ENCODE data around the gene AMPD3. TPM values are rescaled to one million over a fixed set of nuclear protein-coding genes. Genes with fewer than 3 reads are reported as not detected.

AMPD3 gene
- total RNA-seq, 1 experiment from 2014 or later, result 12.5 TPM

- H3K9me3 ChIP-seq (ENCODE audit: control insufficient read depth, insufficient read depth, low read depth, low read length), result no peaks in the 10 kb centered on the region
- no TSS peak for BruUV-seq (replicated peaks)
- H3K36me3 ChIP-seq (ENCODE audit: control insufficient read depth, insufficient read depth, low read length), result no peaks in the 10 kb centered on the region
- DNase-seq (ENCODE audit: low read depth, low spot score) (peak; percentile 33), ATAC-seq (no peak)
- H3K4me3 ChIP-seq (ENCODE audit: low read depth in 2 of 2, low read length in 2 of 2), result no peak overlapping the region
- intact Hi-C loops (cut with micrococcal nuclease; ENCODE audit: unreplicated experiment) (no loop called here), in situ Hi-C loops (cut with HindIII; ENCODE audit: low pct_unique_long_range_greater_than_20kb, low sequenced_read_pairs) (no loop called here)
- H3K27me3 ChIP-seq (ENCODE audit: control insufficient read depth, insufficient read depth, low read length), result no peaks in the 10 kb centered on the region
- ChIA-PET POLR2A (no interaction called here), CTCF (no interaction called here)
- peaks cover 6% of the 10 kb centered on the region; the same call in 1 of the 2 replicates for H3K4me1 ChIP-seq (ENCODE audit: control insufficient read depth, insufficient read depth, low read length)
- no peak for TF ChIP-seq TCF7L2 (IDR thresholded peaks at IDR 0.05; ENCODE audit: low read depth, low read length)
- no peak overlapping the region for H3K27ac ChIP-seq (ENCODE audit: low read length)
Observed at GRCh38 chr11:10488121-10488933, 33.3 kb downstream of the AMPD3 start.

GRCh38 chr11:10488934-10489691 lies 34.0 kb downstream of the AMPD3 start:
- ChIA-PET POLR2A (no interaction called here), CTCF (no interaction called here)
- BruUV-seq (replicated peaks), result no TSS peak
- H3K4me1 ChIP-seq (ENCODE audit: control insufficient read depth, insufficient read depth, low read length), result peaks cover 6% of the 10 kb centered on the region; the same call in 1 of the 2 replicates
- TF ChIP-seq POLR2AphosphoS5 (IDR thresholded peaks at IDR 0.05; ENCODE audit: low read depth, low read length) (no peak), TCF7L2 (IDR thresholded peaks at IDR 0.05; ENCODE audit: low read depth, low read length) (no peak), SIN3A (IDR thresholded peaks at IDR 0.05; ENCODE audit: borderline replicate concordance, insufficient read depth, low read depth, low read length) (no peak), REST (IDR thresholded peaks at IDR 0.05; ENCODE audit: insufficient read depth in 1 of 2, low read depth in 2 of 2, low read length in 1 of 2) (no peak), CTCF (IDR thresholded peaks at IDR 0.05) (no peak)
- in situ Hi-C loops (cut with HindIII; ENCODE audit: low pct_unique_long_range_greater_than_20kb, low sequenced_read_pairs) (no loop called here), intact Hi-C loops (cut with micrococcal nuclease; ENCODE audit: unreplicated experiment) (no loop called here)
- H3K9me3 ChIP-seq (ENCODE audit: control insufficient read depth, insufficient read depth, low read depth, low read length), result no peaks in the 10 kb centered on the region
- no peaks in the 10 kb centered on the region for H3K36me3 ChIP-seq (ENCODE audit: control insufficient read depth, insufficient read depth, low read length)
- DNase-seq (ENCODE audit: low read depth, low spot score), result no peak
- no peaks in the 10 kb centered on the region for H3K27me3 ChIP-seq (ENCODE audit: control insufficient read depth, insufficient read depth, low read length)
- no peak for ATAC-seq
- no peak overlapping the region for H3K4me3 ChIP-seq (ENCODE audit: low read depth in 2 of 2, low read length in 2 of 2)
- no peak overlapping the region for H3K27ac ChIP-seq (ENCODE audit: low read length)

Measured in Panc1 (cell line).